GM12891 (cell line): Measurements from ENCODE around the gene AKAP7.

Experiments used
- DNase-seq: peaks from one replicate; pipeline ENCODE4 v3.0.0; 2011; ENCODE audit warnings: low spot score; ENCODE audit not compliant: insufficient read length
- FAIRE-seq: peaks from 2 replicates; lab custom pipeline; 2011; peaks lifted over from hg19 to GRCh38; lab: Jason Lieb, UNC
- PAX5 ChIP-seq: IDR thresholded peaks from 2 replicates; pipeline ENCODE4 v1.6.1; 2011; ENCODE audit warnings: low read length, moderate library complexity, mild to moderate bottlenecking; ENCODE audit not compliant: insufficient read depth, severe bottlenecking
- POLR2A ChIP-seq: IDR thresholded peaks from 2 replicates; pipeline ENCODE4 v1.6.1; 2011; ENCODE audit warnings: low read depth, low read length, control low read depth
- POLR2AphosphoS5 ChIP-seq: IDR thresholded peaks from 2 replicates; pipeline ENCODE4 v1.6.1; 2011; ENCODE audit warnings: low read depth, low read length, control low read depth
- POU2F2 ChIP-seq: IDR thresholded peaks from 2 replicates; pipeline ENCODE4 v1.6.1; 2011; ENCODE audit warnings: low read depth, mild to moderate bottlenecking, control low read depth, low read length, moderate library complexity
- SPI1 ChIP-seq: IDR thresholded peaks from 2 replicates; pipeline ENCODE4 v1.6.1; 2011; ENCODE audit warnings: low read depth, low read length, control low read depth
- TAF1 ChIP-seq: IDR thresholded peaks from 2 replicates; pipeline ENCODE4 v1.6.1; 2011; ENCODE audit warnings: low read depth, low read length, control low read depth

Gene AKAP7

GRCh38 chr6:131213501-131213990, 78.3 kb downstream of the AKAP7 start:
- DNase-seq (no peak), FAIRE-seq (no peak)
- TF ChIP-seq TAF1 (no peak), PAX5 (no peak), POLR2AphosphoS5 (no peak), SPI1 (no peak), POLR2A (no peak), POU2F2 (no peak)

DNA sequence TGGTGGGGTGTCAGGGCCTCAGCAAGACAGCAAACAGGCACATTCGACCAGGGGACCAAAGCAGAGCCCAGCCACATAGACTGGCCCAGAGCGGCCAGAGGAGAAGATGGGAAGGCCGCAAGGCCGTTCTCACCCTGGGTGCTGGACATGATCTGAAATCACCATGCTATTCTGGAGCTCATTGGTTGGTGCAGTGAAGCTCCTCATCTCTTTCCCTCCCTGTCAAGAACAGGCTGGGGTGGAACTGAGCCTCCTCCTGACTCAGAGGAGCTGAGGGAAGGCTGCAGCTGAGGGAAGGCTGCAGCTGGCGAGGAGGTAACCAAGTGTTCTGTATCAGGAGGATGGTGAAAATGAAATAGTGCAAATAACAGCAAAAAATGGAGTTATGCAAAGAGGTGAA, 80.0 kb downstream of the AKAP7 start:
- TF ChIP-seq TAF1 (no peak), PAX5 (no peak), SPI1 (no peak), POU2F2 (no peak), POLR2A (no peak), POLR2AphosphoS5 (no peak)
- no peak for FAIRE-seq
- DNase-seq: no peak

- FAIRE-seq: no peak
- no peak for TF ChIP-seq SPI1
- TF ChIP-seq PAX5: no peak
- TF ChIP-seq POLR2AphosphoS5: no peak
- TF ChIP-seq POU2F2: no peak
- TF ChIP-seq POLR2A: no peak
- no peak for TF ChIP-seq TAF1
- DNase-seq: no peak
Observed at GRCh38 chr6:131216246-131216645, 81.0 kb downstream of the AKAP7 start.

- TF ChIP-seq PAX5: no peak
- FAIRE-seq (no peak), DNase-seq (no peak)
Observed at GRCh38 chr6:131222773-131223172, 87.5 kb downstream of the AKAP7 start.

GRCh38 chr6:131223416-131223815, 88.1 kb downstream of the AKAP7 start:
- TF ChIP-seq SPI1 (no peak), POLR2AphosphoS5 (no peak), POU2F2 (no peak), TAF1 (no peak), POLR2A (no peak), PAX5 (no peak)
- no peak for FAIRE-seq
- no peak for DNase-seq

- no peak for TF ChIP-seq POLR2AphosphoS5
- no peak for TF ChIP-seq SPI1
- no peak for TF ChIP-seq TAF1
- TF ChIP-seq POU2F2: no peak
- no peak for TF ChIP-seq POLR2A
- TF ChIP-seq PAX5: no peak
- no peak for DNase-seq
- no peak for FAIRE-seq
Observed at GRCh38 chr6:131225127-131225526, 89.9 kb downstream of the AKAP7 start.

GRCh38 chr6:131225959-131226358, 90.7 kb downstream of the AKAP7 start:
- no peak for FAIRE-seq

GRCh38 chr6:131226459-131227157, 91.3 kb downstream of the AKAP7 start:
- FAIRE-seq (no peak), DNase-seq (no peak)

More at GRCh38 chr6:131225959-131226358, 90.7 kb downstream of the AKAP7 start:
- TF ChIP-seq POU2F2: no peak
- no peak for TF ChIP-seq POLR2A
- DNase-seq: no peak

DNA sequence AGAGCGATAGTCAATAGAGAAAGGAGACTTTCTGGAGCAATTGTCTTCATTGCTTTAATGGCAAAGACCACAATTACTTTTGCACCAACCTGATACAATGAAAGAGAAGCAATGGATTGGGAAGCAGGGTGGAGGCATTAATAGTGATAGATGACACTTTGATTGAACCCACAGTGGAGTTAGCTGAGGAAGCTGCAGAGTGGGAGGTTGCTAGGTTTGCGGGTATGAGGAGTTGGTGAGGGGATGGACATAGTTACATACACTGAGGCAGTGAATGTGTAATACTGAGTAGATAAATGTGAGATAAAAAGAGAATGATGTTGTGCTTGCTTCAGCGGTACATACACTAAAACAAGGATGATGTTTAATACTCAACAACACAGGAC, 91.9 kb downstream of the AKAP7 start:
- FAIRE-seq: no peak
- no peak for TF ChIP-seq PAX5
- no peak for TF ChIP-seq SPI1
- no peak for TF ChIP-seq POLR2A
- no peak for TF ChIP-seq POU2F2
- TF ChIP-seq POLR2AphosphoS5: no peak
- no peak for TF ChIP-seq TAF1
- DNase-seq: no peak

More at GRCh38 chr6:131226459-131227157, 91.3 kb downstream of the AKAP7 start:
- TF ChIP-seq POLR2A: no peak
- TF ChIP-seq POU2F2: no peak
- no peak for TF ChIP-seq PAX5
- TF ChIP-seq SPI1: no peak
- TF ChIP-seq TAF1: no peak
- no peak for TF ChIP-seq POLR2AphosphoS5

- DNase-seq: no peak
- no peak for TF ChIP-seq POU2F2
- TF ChIP-seq POLR2AphosphoS5: no peak
- no peak for TF ChIP-seq PAX5
- no peak for TF ChIP-seq POLR2A
- TF ChIP-seq TAF1: no peak
- no peak for TF ChIP-seq SPI1
- FAIRE-seq: no peak
Observed at GRCh38 chr6:131231103-131231502, 95.8 kb downstream of the AKAP7 start.

DNA sequence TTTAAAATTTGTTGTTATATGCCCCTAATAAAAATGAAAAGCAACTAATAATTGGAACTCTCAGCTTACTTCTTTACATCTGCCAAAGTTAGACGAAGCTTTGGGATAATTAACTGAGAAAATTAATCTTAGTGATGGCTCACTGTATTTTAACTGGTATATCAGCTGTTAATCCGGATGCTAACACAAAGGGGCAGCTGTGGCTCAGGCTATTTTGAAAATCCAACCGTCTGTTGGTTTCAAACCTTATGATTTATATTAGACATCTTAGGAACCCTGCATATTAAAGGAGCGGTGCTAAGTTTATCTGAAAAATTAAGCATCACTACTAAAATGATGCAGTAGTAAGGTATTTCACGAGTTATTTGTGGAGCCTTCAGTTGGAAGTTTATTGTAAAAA, 96.6 kb downstream of the AKAP7 start:
- DNase-seq (no peak), FAIRE-seq (no peak)
- TF ChIP-seq SPI1 (no peak), POLR2A (no peak), TAF1 (no peak), POU2F2 (no peak), PAX5 (no peak), POLR2AphosphoS5 (no peak)
